Calu3 (cell line): ENCODE results near the gene OXGR1. TPM values are rescaled to one million over a fixed set of nuclear protein-coding genes. Genes with fewer than 3 reads are reported as not detected.

Source experiments
- BruUV-seq: library from RNA; stranded (reverse); fragments of 400-500 nt; replicated peaks from 2 replicates; lab custom pipeline; 2021; lab: Mats Ljungman, UMichigan
- CTCF ChIA-PET: fragments of 300-600 bp; sonication (Branson Sonifier 250); formaldehyde crosslinking; loops from one replicate; lab custom pipeline; 2022; ENCODE audit warnings: antibody characterized with exemption; lab: Charles Lee
- DNase-seq: peaks from one replicate; pipeline ENCODE4 v3.0.0; 2022
- H3K27ac Mint-ChIP-seq: one replicate; pipeline ENCODE4 v1.8.0; 2022; ENCODE audit warnings: mixed read lengths; ENCODE audit not compliant: unreplicated experiment
- H3K27me3 Mint-ChIP-seq: one replicate; pipeline ENCODE4 v1.8.0; 2022; ENCODE audit warnings: mixed read lengths; ENCODE audit not compliant: unreplicated experiment
- H3K36me3 Mint-ChIP-seq: one replicate; pipeline ENCODE4 v1.8.0; 2022; ENCODE audit warnings: mild to moderate bottlenecking, moderate library complexity, mixed read lengths; ENCODE audit not compliant: insufficient read depth, unreplicated experiment
- H3K4me1 Mint-ChIP-seq: one replicate; pipeline ENCODE4 v1.8.0; 2022; ENCODE audit warnings: mild to moderate bottlenecking, low read depth, mixed read lengths; ENCODE audit not compliant: unreplicated experiment
- H3K4me3 Mint-ChIP-seq: one replicate; pipeline ENCODE4 v1.8.0; 2022; ENCODE audit warnings: mild to moderate bottlenecking, low read depth, moderate library complexity, mixed read lengths; ENCODE audit not compliant: unreplicated experiment
- H3K9me3 Mint-ChIP-seq: one replicate; pipeline ENCODE4 v1.8.0; 2022; ENCODE audit warnings: low read depth, mixed read lengths; ENCODE audit not compliant: unreplicated experiment
- CTCF ChIP-seq: fragments of 200-600 bp; IDR thresholded peaks from one replicate; pipeline ENCODE4 v1.8.0; 2022; ENCODE audit warnings: antibody characterized with exemption; ENCODE audit not compliant: unreplicated experiment
- intact Hi-C: fragments of 100-400 bp; cut with micrococcal nuclease; formaldehyde crosslinking; loops from one replicate; pipeline ENCODE4 v1.10.0; 2022; ENCODE audit not compliant: unreplicated experiment
- total RNA-seq: library from RNA; stranded (reverse); gene quantifications from 2 replicates; pipeline ENCODE4 v1.2.3, GENCODE V29; 2022

The OXGR1 gene
- total RNA-seq, 1 experiment from 2014 or later: 0.40 TPM

- CTCF ChIA-PET: no interaction called here
- BruUV-seq: no TSS peak
Observed at GRCh38 chr13:96996886-96997285, 2.6 kb upstream of the OXGR1 start.

GRCh38 chr13:96996107-96996506, 1.8 kb upstream of the OXGR1 start:
- H3K27ac Mint-ChIP-seq: no peak overlapping the region
- no peak for DNase-seq
- H3K9me3 Mint-ChIP-seq: no peaks in the 10 kb centered on the region
- no TSS peak for BruUV-seq
- CTCF ChIA-PET: no interaction called here
- H3K4me1 Mint-ChIP-seq: no peaks in the 10 kb centered on the region
- no peak for TF ChIP-seq CTCF
- H3K36me3 Mint-ChIP-seq: no peaks in the 10 kb centered on the region
- H3K4me3 Mint-ChIP-seq: no peak overlapping the region
- peaks cover 20% of the 10 kb centered on the region for H3K27me3 Mint-ChIP-seq
- intact Hi-C loops: no loop called here

More at GRCh38 chr13:96996886-96997285, 2.6 kb upstream of the OXGR1 start:
- intact Hi-C loops: no loop called here
- no peak for TF ChIP-seq CTCF
- DNase-seq: no peak
- no peak overlapping the region for H3K27ac Mint-ChIP-seq
- H3K4me3 Mint-ChIP-seq: no peak overlapping the region
- H3K4me1 Mint-ChIP-seq: no peaks in the 10 kb centered on the region
- no peaks in the 10 kb centered on the region for H3K36me3 Mint-ChIP-seq
- H3K9me3 Mint-ChIP-seq: no peaks in the 10 kb centered on the region
- peaks cover 20% of the 10 kb centered on the region for H3K27me3 Mint-ChIP-seq

GRCh38 chr13:96994858-96995243, 575 bp upstream of the OXGR1 start:
- CTCF ChIA-PET: no interaction called here
- peaks cover 20% of the 10 kb centered on the region for H3K27me3 Mint-ChIP-seq
- no peaks in the 10 kb centered on the region for H3K9me3 Mint-ChIP-seq
- no peak for TF ChIP-seq CTCF
- H3K36me3 Mint-ChIP-seq: no peaks in the 10 kb centered on the region
- H3K27ac Mint-ChIP-seq: no peak overlapping the region
- H3K4me3 Mint-ChIP-seq: peak overlapping the region; percentile 58
- DNase-seq: no peak
- no peaks in the 10 kb centered on the region for H3K4me1 Mint-ChIP-seq
- BruUV-seq: no TSS peak
- intact Hi-C loops: no loop called here

GRCh38 chr13:96993634-96994016, 651 bp downstream of the OXGR1 start:
- TF ChIP-seq CTCF: no peak
- Mint-ChIP-seq H3K4me3 (peak overlapping the region; percentile 58), H3K27ac (no peak overlapping the region), H3K9me3 (no peaks in the 10 kb centered on the region), H3K4me1 (no peaks in the 10 kb centered on the region), H3K36me3 (no peaks in the 10 kb centered on the region), H3K27me3 (peaks cover 20% of the 10 kb centered on the region)
- DNase-seq: no peak
- CTCF ChIA-PET: no interaction called here
- no TSS peak for BruUV-seq
- intact Hi-C loops: no loop called here
